ENCODE measurements around the gene COQ9.
A peak's percentile ranks its signal among the peaks of the same experiment; 100 is the strongest.

Gene COQ9

GRCh38 chr16:57469917-57470470 is 22.7 kb downstream of the COQ9 start:
- Histone ChIP-seq H3K4me1 (ENCODE audit: control insufficient read depth, insufficient read depth, low read length) (no peaks in the 10 kb centered on the region), H3K27ac (ENCODE audit: extremely low read depth, low read depth, low read length) (no peak overlapping the region), H3K9me3 (ENCODE audit: control insufficient read depth, insufficient read depth, low read depth, low read length) (no peaks in the 10 kb centered on the region), H3K4me3 (ENCODE audit: low read depth, low read length) (no peak overlapping the region), H3K36me3 (ENCODE audit: control insufficient read depth in 2 of 2, insufficient read depth in 1 of 2, low read length in 2 of 2) (peaks cover 16 to 97% of the 10 kb centered on the region in 2 experiments)
- TF ChIP-seq KLF9 (tag by site-specific recombination; IDR thresholded peaks at IDR 0.05; ENCODE audit: low read depth), result peak; percentile 44; the same call in 1 of the 2 replicates
- TF ChIP-seq BCL11A (tag by site-specific recombination; IDR thresholded peaks at IDR 0.05; ENCODE audit: low read depth), result no peak
- TF ChIP-seq ZNF391 (tag by site-specific recombination; IDR thresholded peaks at IDR 0.05; ENCODE audit: borderline replicate concordance, low read depth), result no peak
- TF ChIP-seq PRDM10 (tag by site-specific recombination; IDR thresholded peaks at IDR 0.05), result peak; percentile 95
- no peak for TF ChIP-seq GFI1B (tag by site-specific recombination; IDR thresholded peaks at IDR 0.05)
- TF ChIP-seq REST (tag by site-specific recombination; IDR thresholded peaks at IDR 0.05), result no peak
- CTCF ChIA-PET, result interaction anchor here (0.5 to 1.1 kb wide), 3 partner anchors 13 to 127 kb away, joined by 3 to 7 read pairs (median 3); no protein-coding TSS in a partner anchor
- POLR2A ChIA-PET, result no interaction called here

- Histone ChIP-seq H3K36me3 (ENCODE audit: control insufficient read depth in 2 of 2, insufficient read depth in 1 of 2, low read length in 2 of 2) (peaks cover 14 to 94% of the 10 kb centered on the region in 2 experiments), H3K27ac (ENCODE audit: extremely low read depth, low read depth, low read length) (no peak overlapping the region), H3K9me3 (ENCODE audit: control insufficient read depth, insufficient read depth, low read depth, low read length) (no peaks in the 10 kb centered on the region), H3K4me1 (ENCODE audit: control insufficient read depth, insufficient read depth, low read length) (no peaks in the 10 kb centered on the region), H3K4me3 (ENCODE audit: low read depth, low read length) (no peak overlapping the region)
- no peak for TF ChIP-seq ZNF18 (tag by site-specific recombination; IDR thresholded peaks at IDR 0.05)
- TF ChIP-seq ZNF473 (tag by site-specific recombination; IDR thresholded peaks at IDR 0.05), result no peak
- TF ChIP-seq ZXDB (tag by site-specific recombination; IDR thresholded peaks at IDR 0.05), result no peak
- no peak for TF ChIP-seq ZNF132 (tag by site-specific recombination; IDR thresholded peaks at IDR 0.05; ENCODE audit: borderline replicate concordance)
- TF ChIP-seq PRDM1 (tag by site-specific recombination; IDR thresholded peaks at IDR 0.05), result no peak
- TF ChIP-seq ZNF214 (tag by site-specific recombination; IDR thresholded peaks at IDR 0.05; ENCODE audit: borderline replicate concordance), result no peak
- TF ChIP-seq BCL11A (tag by site-specific recombination; IDR thresholded peaks at IDR 0.05; ENCODE audit: low read depth), result no peak
- no peak for TF ChIP-seq ZBTB20 (tag by site-specific recombination; IDR thresholded peaks at IDR 0.05)
- ChIA-PET CTCF (interaction anchor here (1.1 kb wide), 1 partner anchor 14 kb away, joined by 3 read pairs; no protein-coding TSS in a partner anchor), POLR2A (no interaction called here)
Observed at GRCh38 chr16:57470711-57471110, 23.4 kb downstream of the COQ9 start.
